Prostate gland (tissue), 2 donors: ENCODE results near the gene RMI2.
A peak's percentile ranks its signal among the peaks of the same experiment; 100 is the strongest.

ENCODE experiments used
- POLR2A ChIP-seq: fragments of 450-650 bp; IDR thresholded peaks from one replicate; pipeline ENCODE4 v1.6.1; 2016; ENCODE audit warnings: antibody characterized with exemption, mild to moderate bottlenecking
- POLR2AphosphoS5 ChIP-seq: sonication (generic); formaldehyde crosslinking; IDR thresholded peaks from one replicate; pipeline ENCODE4 v1.6.1; 2017; ENCODE audit warnings: antibody characterized with exemption
- TF ChIP-seq, protein P1 (sequence below), 4 experiments: fragments of 200-600 bp in 2 of 4; fragments of 450-650 bp in 2 of 4; sonication (generic) in 2 of 4; IDR thresholded peaks; 1 replicate in 3 of 4; 2 replicates in 1 of 4; pipeline ENCODE4 v1.5.1; 2016 to 2019; ENCODE audit warnings: antibody characterized with exemption in 4 of 4, mild to moderate bottlenecking in 2 of 4, moderate library complexity in 2 of 4

DNA sequence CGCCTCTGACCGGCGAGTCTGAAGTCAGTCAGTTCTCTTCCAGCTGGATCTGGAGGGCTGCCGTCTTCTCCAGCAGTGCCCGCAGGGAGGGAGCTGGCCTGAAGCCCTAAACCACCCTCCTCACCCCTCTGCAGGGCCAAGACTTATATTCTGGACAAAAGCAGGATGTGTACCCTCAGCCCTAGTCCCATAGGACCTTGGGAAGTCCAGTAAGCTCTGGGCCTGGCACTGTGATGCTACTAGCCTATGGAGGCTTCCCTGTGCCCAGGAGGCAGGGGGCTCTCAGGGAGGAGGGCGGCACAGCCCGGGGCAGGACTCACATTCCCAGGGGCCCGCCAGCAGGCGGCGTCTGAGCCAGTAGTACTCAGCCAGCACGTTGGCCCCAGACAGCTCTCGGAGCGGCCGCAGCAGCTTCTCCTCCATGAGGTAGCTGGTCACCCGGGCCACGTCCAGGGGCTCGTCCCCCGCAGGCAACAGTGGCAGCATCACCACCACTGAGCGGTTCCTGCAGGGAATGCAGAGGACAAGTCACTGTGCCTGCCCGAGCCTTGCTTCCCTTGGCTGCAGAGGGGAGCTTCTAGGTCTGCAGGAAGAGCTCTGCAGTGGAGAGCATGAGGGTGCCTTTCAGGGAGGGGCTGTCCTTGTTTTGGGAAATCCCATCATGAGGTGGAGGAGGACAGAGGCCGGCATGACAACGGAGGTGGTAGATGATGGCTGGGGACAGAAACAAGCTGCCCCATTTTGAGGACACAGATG, 41.7 kb downstream of the RMI2 start:
- TF ChIP-seq, protein P1, sequence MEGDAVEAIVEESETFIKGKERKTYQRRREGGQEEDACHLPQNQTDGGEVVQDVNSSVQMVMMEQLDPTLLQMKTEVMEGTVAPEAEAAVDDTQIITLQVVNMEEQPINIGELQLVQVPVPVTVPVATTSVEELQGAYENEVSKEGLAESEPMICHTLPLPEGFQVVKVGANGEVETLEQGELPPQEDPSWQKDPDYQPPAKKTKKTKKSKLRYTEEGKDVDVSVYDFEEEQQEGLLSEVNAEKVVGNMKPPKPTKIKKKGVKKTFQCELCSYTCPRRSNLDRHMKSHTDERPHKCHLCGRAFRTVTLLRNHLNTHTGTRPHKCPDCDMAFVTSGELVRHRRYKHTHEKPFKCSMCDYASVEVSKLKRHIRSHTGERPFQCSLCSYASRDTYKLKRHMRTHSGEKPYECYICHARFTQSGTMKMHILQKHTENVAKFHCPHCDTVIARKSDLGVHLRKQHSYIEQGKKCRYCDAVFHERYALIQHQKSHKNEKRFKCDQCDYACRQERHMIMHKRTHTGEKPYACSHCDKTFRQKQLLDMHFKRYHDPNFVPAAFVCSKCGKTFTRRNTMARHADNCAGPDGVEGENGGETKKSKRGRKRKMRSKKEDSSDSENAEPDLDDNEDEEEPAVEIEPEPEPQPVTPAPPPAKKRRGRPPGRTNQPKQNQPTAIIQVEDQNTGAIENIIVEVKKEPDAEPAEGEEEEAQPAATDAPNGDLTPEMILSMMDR (IDR thresholded peaks at IDR 0.05): peak in 1 of 4 experiments; percentile 23
- no peak for TF ChIP-seq POLR2AphosphoS5
- no peak for TF ChIP-seq POLR2A
